Measurements from ENCODE around the gene HSBP1L1. TPM values are rescaled to one million over a fixed set of nuclear protein-coding genes. Genes with fewer than 3 reads are reported as not detected.

The HSBP1L1 gene
- total RNA-seq, 1 donor: 2.5 TPM

GRCh38 chr18:80012714-80013113 is 48.3 kb downstream of the HSBP1L1 start:
- no peak overlapping the region for H3K4me3 ChIP-seq (ENCODE audit: low read depth, low read length)
- DNase-seq (ENCODE audit: low read depth): no peak
- no peak for TF ChIP-seq CTCF (IDR thresholded peaks at IDR 0.05; ENCODE audit: insufficient read depth, low read length)

Other genes with a start within 250 kb of the HSBP1L1 start
- gene KCNG2, start 166.7 kb upstream of the HSBP1L1 start, total RNA-seq (ENCODE audit: low replicate concordance): not detected in 2 replicates
- 15.6 and 24.6 TPM in 2 replicates for gene SLC66A2, start 13.0 kb upstream of the HSBP1L1 start, total RNA-seq (ENCODE audit: low replicate concordance)
- gene TXNL4A, start 23.9 kb downstream of the HSBP1L1 start, total RNA-seq (ENCODE audit: low replicate concordance): 54.6 and 62.2 TPM in 2 replicates
- gene RBFA, start 69.8 kb downstream of the HSBP1L1 start, total RNA-seq (ENCODE audit: low replicate concordance): 17.6 and 20.1 TPM in 2 replicates
- gene ADNP2, start 144.6 kb downstream of the HSBP1L1 start, total RNA-seq (ENCODE audit: low replicate concordance): 8.7 and 23.9 TPM in 2 replicates